ENCODE results near the gene XBP1. TPM values are rescaled to one million over a fixed set of nuclear protein-coding genes. Genes with fewer than 3 reads are reported as not detected.

The XBP1 gene
- total RNA-seq, 4 donors from 2014 or later, result 111 to 166 (median 131) TPM

DNA sequence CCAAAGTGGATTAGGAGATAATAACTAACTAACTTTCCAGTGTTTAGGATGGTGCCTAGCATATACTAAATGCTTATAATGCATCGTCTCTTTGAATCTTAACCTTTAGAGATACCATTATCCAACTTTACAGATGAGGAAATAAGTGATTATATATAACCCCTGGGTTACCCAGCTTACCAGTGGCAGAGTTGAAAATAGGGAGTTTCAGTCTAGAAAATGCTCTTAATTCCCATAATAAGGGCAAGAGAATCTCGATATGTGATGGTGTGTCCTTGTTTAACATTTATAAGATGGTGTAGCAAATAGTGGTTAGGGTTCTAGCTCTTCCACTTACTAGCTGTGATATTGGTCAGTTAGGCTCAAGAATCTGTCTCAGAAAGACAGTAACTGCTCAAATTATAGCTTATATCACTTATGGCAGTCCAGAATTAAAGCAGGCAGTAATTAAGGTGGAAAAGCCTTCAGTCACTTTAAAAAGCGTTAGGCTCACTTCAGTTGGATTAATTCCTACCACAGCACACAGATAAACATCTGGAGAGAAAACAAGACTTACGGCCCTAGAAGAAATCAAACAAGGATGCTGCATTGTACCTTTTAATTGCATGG lies 6.3 kb downstream of the XBP1 start:
- no peak for TF ChIP-seq CTCF (IDR thresholded peaks at IDR 0.05)
- no peak for TF ChIP-seq POLR2A (IDR thresholded peaks at IDR 0.05)
- intact Hi-C loops (cut with DNase I), result no loop called here
- Histone ChIP-seq H3K9me3 (no peaks in the 10 kb centered on the region), H3K4me3 (no peak overlapping the region), H3K4me1 (peaks cover 7 to 51% (median 26%) of the 10 kb centered on the region in 3 donors), H3K27me3 (no peaks in the 10 kb centered on the region), H3K36me3 (peaks cover 19 to 82% (median 29%) of the 10 kb centered on the region in 3 donors), H3K27ac (no peak overlapping the region)
- no peak for DNase-seq
- WGBS, 2 donors, result 75 to 92% methylated on average over 4 of the region's 4 CpGs

GRCh38 chr22:28792491-28793383 lies 7.6 kb downstream of the XBP1 start:
- Histone ChIP-seq H3K4me1 (peaks cover 0 to 37% (median 14%) of the 10 kb centered on the region in 3 donors), H3K4me3 (no peak overlapping the region), H3K9me3 (no peaks in the 10 kb centered on the region), H3K27ac (peak overlapping the region in 1 of 4 donors; percentile 2), H3K36me3 (peaks cover 19 to 87% (median 29%) of the 10 kb centered on the region in 3 donors), H3K27me3 (no peaks in the 10 kb centered on the region)
- DNase-seq, result no peak
- 80 to 87% methylated on average over 15 of the region's 15 CpGs for WGBS, 2 donors
- TF ChIP-seq POLR2A (IDR thresholded peaks at IDR 0.05) (no peak), CTCF (IDR thresholded peaks at IDR 0.05) (no peak)
- intact Hi-C loops (cut with DNase I), result no loop called here

- 42 to 55% methylated on average over 3 of the region's 3 CpGs for WGBS, 2 donors
- no peak overlapping the region for H3K4me3 ChIP-seq
- H3K27ac ChIP-seq, result peak overlapping the region in 2 of 4 donors; percentile 2 to 4
Measured at GRCh38 chr22:28791841-28792490, 8.4 kb downstream of the XBP1 start.

GRCh38 chr22:28791124-28791523 lies 9.2 kb downstream of the XBP1 start:
- WGBS, 2 donors, result 85 to 90% methylated on average over 5 of the region's 5 CpGs
- H3K27ac ChIP-seq, result no peak overlapping the region
- intact Hi-C loops (cut with DNase I), result no loop called here

More at GRCh38 chr22:28791841-28792490, 8.4 kb downstream of the XBP1 start:
- no peak for DNase-seq
- H3K4me1 ChIP-seq, result peaks cover 0 to 30% (median 9%) of the 10 kb centered on the region in 3 donors
- no peaks in the 10 kb centered on the region for H3K27me3 ChIP-seq
- no peaks in the 10 kb centered on the region for H3K9me3 ChIP-seq
- TF ChIP-seq POLR2A (IDR thresholded peaks at IDR 0.05), result no peak
- no peak for TF ChIP-seq CTCF (IDR thresholded peaks at IDR 0.05)
- peaks cover 15 to 87% (median 34%) of the 10 kb centered on the region in 3 donors for H3K36me3 ChIP-seq
- intact Hi-C loops (cut with DNase I), result no loop called here

More at GRCh38 chr22:28791124-28791523, 9.2 kb downstream of the XBP1 start:
- no peaks in the 10 kb centered on the region for H3K9me3 ChIP-seq
- no peak for DNase-seq
- no peaks in the 10 kb centered on the region for H3K27me3 ChIP-seq
- H3K36me3 ChIP-seq, result peaks cover 7 to 87% (median 37%) of the 10 kb centered on the region in 3 donors
- peaks cover 0 to 21% (median 9%) of the 10 kb centered on the region in 3 donors for H3K4me1 ChIP-seq
- no peak for TF ChIP-seq CTCF (IDR thresholded peaks at IDR 0.05)
- no peak for TF ChIP-seq POLR2A (IDR thresholded peaks at IDR 0.05)
- H3K4me3 ChIP-seq, result no peak overlapping the region

All from esophagus squamous epithelium (tissue), 5 donors.